B cell (primary cell): ENCODE measurements around the gene NT5E. TPM values are rescaled to one million over a fixed set of nuclear protein-coding genes. Genes with fewer than 3 reads are reported as not detected.

Experiments used
- ATAC-seq: fragments of 200-7000 bp; cut with Tn5 transposase; one replicate; pipeline ENCODE4 v1.10.0; 2021; ENCODE audit warnings: low read depth, mild to moderate bottlenecking, moderate number of reproducible peaks, moderate library complexity
- CTCF ChIA-PET: fragments of 350-600 bp; sonication (Branson Sonifier 250); formaldehyde crosslinking; loops from one replicate; lab custom pipeline; 2021; ENCODE audit warnings: antibody characterized with exemption, inconsistent platforms; lab: Charles Lee
- POLR2A ChIA-PET: fragments of 350-600 bp; sonication (Branson Sonifier 250); formaldehyde crosslinking; loops from one replicate; lab custom pipeline; 2021; ENCODE audit warnings: antibody characterized with exemption; lab: Charles Lee
- DNase-seq: peaks from one replicate; pipeline ENCODE4 v3.0.0; 2013
- H2AFZ ChIP-seq: 2 replicates; pipeline ENCODE4 v1.6.1; 2012; ENCODE audit warnings: mild to moderate bottlenecking, low read depth, low read length; ENCODE audit not compliant: insufficient read depth, poor library complexity, severe bottlenecking
- H3K27ac ChIP-seq, 2 donors: 1 replicate in 1 of 2; 2 replicates in 1 of 2; pipeline ENCODE4 v1.5.1; 2012 to 2013; ENCODE audit warnings: low read length in 2 of 2, mild to moderate bottlenecking in 2 of 2, moderate library complexity in 1 of 2
- H3K27me3 ChIP-seq, 4 experiments: fragments of 200-600 bp in 1 of 4; sonication (generic) in 1 of 4; replicated peaks in 1 of 4; 1 replicate in 2 of 4; 2 replicates in 2 of 4; pipeline versions ENCODE4 v1.6.1 to v1.7.0; 2013 to 2016; ENCODE audit warnings: low read length in 3 of 4, mild to moderate bottlenecking in 2 of 4, mixed read lengths in 1 of 4, moderate library complexity in 1 of 4; ENCODE audit not compliant: insufficient read depth in 4 of 4, control insufficient read depth in 3 of 4; ENCODE audit errors: control extremely low read depth in 1 of 4
- H3K36me3 ChIP-seq, 2 experiments: replicated peaks in 1 of 2; 1 replicate in 1 of 2; 2 replicates in 1 of 2; pipeline versions ENCODE4 v1.6.1 to v1.7.1; 2013; ENCODE audit warnings: low read length in 1 of 2; ENCODE audit not compliant: insufficient read depth in 2 of 2, control insufficient read depth in 1 of 2; ENCODE audit errors: control extremely low read depth in 1 of 2, extremely low read depth in 1 of 2
- H3K4me1 ChIP-seq, 2 donors: fragments of 200-600 bp in 1 of 2; sonication (generic) in 1 of 2; 1 replicate in 1 of 2; 2 replicates in 1 of 2; pipeline versions ENCODE4 v1.5.1 to v1.6.1; 2013 to 2017; ENCODE audit warnings: low read length in 2 of 2; ENCODE audit not compliant: control insufficient read depth in 2 of 2, insufficient read depth in 2 of 2
- H3K4me2 ChIP-seq: replicated peaks from 2 replicates; pipeline ENCODE3; 2012; ENCODE audit warnings: mild to moderate bottlenecking, low read depth, low read length; ENCODE audit not compliant: poor library complexity, severe bottlenecking
- H3K4me3 ChIP-seq, 5 experiments: fragments of 200-600 bp in 1 of 5; sonication (generic) in 1 of 5; 1 replicate in 3 of 5; 2 replicates in 2 of 5; pipeline versions ENCODE4 v1.5.1 to v1.7.0; 2011 to 2016; ENCODE audit warnings: low read length in 4 of 5, mild to moderate bottlenecking in 4 of 5, low read depth in 2 of 5, control low read depth in 1 of 5, moderate library complexity in 1 of 5; ENCODE audit not compliant: insufficient read depth in 1 of 5; ENCODE audit errors: control extremely low read depth in 1 of 5, extremely low read depth in 1 of 5
- H3K79me2 ChIP-seq: fragments of 200-600 bp; sonication (generic); one replicate; pipeline ENCODE4 v1.6.0; 2016; ENCODE audit warnings: low read length; ENCODE audit not compliant: control insufficient read depth, insufficient read depth
- H3K9ac ChIP-seq: fragments of 200-600 bp; sonication (generic); 2 replicates; pipeline ENCODE4 v1.6.1; 2017; ENCODE audit warnings: mild to moderate bottlenecking, low read length, moderate library complexity
- H3K9me3 ChIP-seq, 3 donors: one replicate each; pipeline versions ENCODE4 v1.6.1 to v1.7.1; 2013; ENCODE audit warnings: low read length in 2 of 3; ENCODE audit not compliant: control insufficient read depth in 2 of 3, insufficient read depth in 1 of 3; ENCODE audit errors: control extremely low read depth in 1 of 3
- H4K20me1 ChIP-seq: 2 replicates; pipeline ENCODE4 v1.6.0; 2012; ENCODE audit warnings: mild to moderate bottlenecking, low read length; ENCODE audit not compliant: insufficient read depth, control insufficient read depth, poor library complexity, severe bottlenecking
- H3K27ac Mint-ChIP-seq: one replicate; pipeline ENCODE4 v1.8.0; 2021; ENCODE audit warnings: mixed read lengths
- H3K27me3 Mint-ChIP-seq: one replicate; pipeline ENCODE4 v1.8.0; 2021; ENCODE audit warnings: mixed read lengths
- H3K4me1 Mint-ChIP-seq: one replicate; pipeline ENCODE4 v1.8.0; 2021; ENCODE audit warnings: mixed read lengths
- H3K4me3 Mint-ChIP-seq: one replicate; pipeline ENCODE4 v1.8.0; 2021; ENCODE audit warnings: mixed read lengths
- H3K9me3 Mint-ChIP-seq: one replicate; pipeline ENCODE4 v1.8.0; 2022; ENCODE audit warnings: mixed read lengths; ENCODE audit not compliant: insufficient read depth
- EZH2 ChIP-seq: IDR thresholded peaks from 2 replicates; pipeline ENCODE4 v1.6.1; 2012; ENCODE audit warnings: borderline replicate concordance, low read depth, mild to moderate bottlenecking, moderate library complexity, low read length; ENCODE audit not compliant: insufficient read depth, poor library complexity, severe bottlenecking
- WGBS: methylation state at CpG from one replicate; pipeline ENCODE4 v1.1.5; 2013; ENCODE audit warnings: missing lambda C conversion rate; ENCODE audit not compliant: insufficient coverage; 5-methylcytosine and 5-hydroxymethylcytosine counted together
- intact Hi-C: fragments of 100-400 bp; cut with micrococcal nuclease; formaldehyde crosslinking; loops from one replicate; pipeline ENCODE4 v1.10.0; 2022
- polyA plus RNA-seq: library from polyadenylated mRNA; depleted of rRNA; stranded (reverse); fragments of >200 nt; gene quantifications from 2 replicates; pipeline ENCODE4 v1.2.3, GENCODE V29; 2012
- total RNA-seq, 2 donors: library from RNA; stranded (reverse); fragments of 120-200 nt in 1 of 2; gene quantifications; 1 replicate in 1 of 2; 2 replicates in 1 of 2; pipeline versions ENCODE4 v1.2.3 to v1.2.4, GENCODE V29; 2013 to 2022
- TF ChIP-seq, protein P1 (sequence below): fragments of 200-600 bp; IDR thresholded peaks from one replicate; pipeline ENCODE4 v1.8.0; 2022; ENCODE audit warnings: antibody characterized with exemption, mild to moderate bottlenecking

NT5E gene
- total and polyA plus RNA-seq, 2 donors (not counting 1 experiment from before 2014, with no cell fraction given): 11.6 to 23.2 TPM

GRCh38 chr6:85451565-85452306, 1.9 kb downstream of the NT5E start:
- peaks cover 76% of the 10 kb centered on the region for H3K4me1 Mint-ChIP-seq
- peak overlapping the region; percentile 65 for H3K9ac ChIP-seq
- peak overlapping the region; percentile 78 for H3K4me2 ChIP-seq
- intact Hi-C loops: loop anchor here (5.0 to 10.0 kb wide), 2 partner anchors 141 to 223 kb away; partner anchors contain the start of gene SNX14
- H3K79me2 ChIP-seq: peaks cover 58% of the 10 kb centered on the region
- H3K4me3 Mint-ChIP-seq: peak overlapping the region; percentile 91
- H3K9me3 ChIP-seq: no peaks in the 10 kb centered on the region
- peaks cover 0 to 29% (median 4%) of the 10 kb centered on the region in 4 experiments for H3K27me3 ChIP-seq
- POLR2A ChIA-PET: interaction anchor here (0.7 kb wide), 1 partner anchor 191 kb away, joined by 4 read pairs; the partner anchor contains the start of gene SYNCRIP
- peaks cover 30 to 66% of the 10 kb centered on the region in 2 donors for H3K4me1 ChIP-seq
- ATAC-seq: no peak
- no peaks in the 10 kb centered on the region for H3K9me3 Mint-ChIP-seq
- no peak for TF ChIP-seq EZH2
- TF ChIP-seq, protein P1, sequence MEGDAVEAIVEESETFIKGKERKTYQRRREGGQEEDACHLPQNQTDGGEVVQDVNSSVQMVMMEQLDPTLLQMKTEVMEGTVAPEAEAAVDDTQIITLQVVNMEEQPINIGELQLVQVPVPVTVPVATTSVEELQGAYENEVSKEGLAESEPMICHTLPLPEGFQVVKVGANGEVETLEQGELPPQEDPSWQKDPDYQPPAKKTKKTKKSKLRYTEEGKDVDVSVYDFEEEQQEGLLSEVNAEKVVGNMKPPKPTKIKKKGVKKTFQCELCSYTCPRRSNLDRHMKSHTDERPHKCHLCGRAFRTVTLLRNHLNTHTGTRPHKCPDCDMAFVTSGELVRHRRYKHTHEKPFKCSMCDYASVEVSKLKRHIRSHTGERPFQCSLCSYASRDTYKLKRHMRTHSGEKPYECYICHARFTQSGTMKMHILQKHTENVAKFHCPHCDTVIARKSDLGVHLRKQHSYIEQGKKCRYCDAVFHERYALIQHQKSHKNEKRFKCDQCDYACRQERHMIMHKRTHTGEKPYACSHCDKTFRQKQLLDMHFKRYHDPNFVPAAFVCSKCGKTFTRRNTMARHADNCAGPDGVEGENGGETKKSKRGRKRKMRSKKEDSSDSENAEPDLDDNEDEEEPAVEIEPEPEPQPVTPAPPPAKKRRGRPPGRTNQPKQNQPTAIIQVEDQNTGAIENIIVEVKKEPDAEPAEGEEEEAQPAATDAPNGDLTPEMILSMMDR: no peak
- no peak for DNase-seq
- H4K20me1 ChIP-seq: no peaks in the 10 kb centered on the region
- 0% methylated on average over 1 of the region's 4 CpGs for WGBS
- CTCF ChIA-PET: interaction anchor here (0.6 to 7.3 kb wide), 6 partner anchors 7 to 97 kb away, joined by 3 to 87 read pairs (median 10); no protein-coding TSS in a partner anchor
- H3K27ac Mint-ChIP-seq: peak overlapping the region; percentile 37
- peak overlapping the region in 1 of 2 donors; percentile 45 for H3K27ac ChIP-seq
- no peak overlapping the region for H2AFZ ChIP-seq
- peak overlapping the region in 4 of 5 experiments; percentile 16 to 83 (median 64) for H3K4me3 ChIP-seq
- H3K36me3 ChIP-seq: no peaks in the 10 kb centered on the region
- H3K27me3 Mint-ChIP-seq: peaks cover 9% of the 10 kb centered on the region

GRCh38 chr6:85452441-85452881, 2.6 kb downstream of the NT5E start:
- H3K27me3 ChIP-seq: peaks cover 0 to 29% (median 4%) of the 10 kb centered on the region in 4 experiments
- ATAC-seq (no peak), DNase-seq (no peak)
- ChIA-PET CTCF (interaction anchor here (1.3 to 7.3 kb wide), 3 partner anchors 10 to 33 kb away, joined by 3 to 87 read pairs (median 30); no protein-coding TSS in a partner anchor), POLR2A (no interaction called here)
- H3K79me2 ChIP-seq: peaks cover 65% of the 10 kb centered on the region
- Mint-ChIP-seq H3K4me3 (peak overlapping the region; percentile 91), H3K27me3 (peaks cover 9% of the 10 kb centered on the region), H3K27ac (peak overlapping the region; percentile 34), H3K4me1 (peaks cover 83% of the 10 kb centered on the region), H3K9me3 (no peaks in the 10 kb centered on the region)
- no peak overlapping the region for H3K27ac ChIP-seq
- H3K36me3 ChIP-seq: no peaks in the 10 kb centered on the region
- TF ChIP-seq EZH2: no peak
- TF ChIP-seq, protein P1: no peak
- no peaks in the 10 kb centered on the region for H3K9me3 ChIP-seq
- peak overlapping the region; percentile 78 for H3K4me2 ChIP-seq
- intact Hi-C loops: loop anchor here (5.0 to 10.0 kb wide), 2 partner anchors 140 to 222 kb away; partner anchors contain the start of gene SNX14
- H4K20me1 ChIP-seq: no peaks in the 10 kb centered on the region
- H3K4me3 ChIP-seq: no peak overlapping the region
- WGBS: 100% methylated on average over 2 of the region's 5 CpGs
- H3K4me1 ChIP-seq: peaks cover 33 to 71% of the 10 kb centered on the region in 2 donors
- H2AFZ ChIP-seq: no peak overlapping the region
- H3K9ac ChIP-seq: no peak overlapping the region
